Measurements from ENCODE around the gene NAA10.
"Not testable (repeated sequence)": the region's sequence is repeated elsewhere in the genome, so short reads cannot be mapped to it uniquely, and the experiment has no call there.

The NAA10 gene

GRCh38 chrX:153934762-153935325 lies at the start of gene NAA10:
Gene NAA10 (minus strand): TSS chrX:153935037. CDS start chrX:153934904, 133 bp downstream.
- no peaks in the 10 kb centered on the region for H3K9me3 ChIP-seq (ENCODE audit: control insufficient read depth, low read length)
- peaks cover 5% of the 10 kb centered on the region for H3K4me1 ChIP-seq (ENCODE audit: control insufficient read depth, insufficient read depth, low read length)
- peak within 1 kb of the TSS; percentile 34 for H3K9ac ChIP-seq (ENCODE audit: low read length)
- no peaks in the 10 kb centered on the region for H3K27me3 ChIP-seq (ENCODE audit: control insufficient read depth, insufficient read depth, low read length)
- H3K36me3 ChIP-seq (ENCODE audit: control insufficient read depth, insufficient read depth, low read length) = no peaks in the 10 kb centered on the region
- peak within 1 kb of the TSS; percentile 2 for H3K4me3 ChIP-seq (ENCODE audit: low read length)

GRCh38 chrX:153983321-153983801 lies 48.5 kb upstream of the NAA10 start:
- H3K36me3 ChIP-seq (ENCODE audit: control insufficient read depth, insufficient read depth, low read length) = no peaks in the 10 kb centered on the region
- peaks cover 15% of the 10 kb centered on the region for H3K4me1 ChIP-seq (ENCODE audit: control insufficient read depth, insufficient read depth, low read length)
- H3K27me3 ChIP-seq (ENCODE audit: control insufficient read depth, insufficient read depth, low read length) = no peaks in the 10 kb centered on the region
- H3K9ac ChIP-seq (ENCODE audit: low read length) = no peak overlapping the region
- H3K9me3 ChIP-seq (ENCODE audit: control insufficient read depth, low read length) = no peaks in the 10 kb centered on the region
- H3K4me3 ChIP-seq (ENCODE audit: low read length) = no peak overlapping the region

- Histone ChIP-seq H3K9me3 (ENCODE audit: control insufficient read depth, low read length) (no peaks in the 10 kb centered on the region), H3K27me3 (ENCODE audit: control insufficient read depth, insufficient read depth, low read length) (no peaks in the 10 kb centered on the region), H3K36me3 (ENCODE audit: control insufficient read depth, insufficient read depth, low read length) (no peaks in the 10 kb centered on the region), H3K4me3 (ENCODE audit: low read length) (no peak overlapping the region), H3K9ac (ENCODE audit: low read length) (no peak overlapping the region), H3K4me1 (ENCODE audit: control insufficient read depth, insufficient read depth, low read length) (peaks cover 15% of the 10 kb centered on the region)
Observed at GRCh38 chrX:153981771-153982533, 47.1 kb upstream of the NAA10 start.

- Histone ChIP-seq H3K4me1 (ENCODE audit: control insufficient read depth, insufficient read depth, low read length) (peaks cover 15% of the 10 kb centered on the region), H3K9me3 (ENCODE audit: control insufficient read depth, low read length) (no peaks in the 10 kb centered on the region), H3K4me3 (ENCODE audit: low read length) (no peak overlapping the region), H3K9ac (ENCODE audit: low read length) (no peak overlapping the region), H3K27me3 (ENCODE audit: control insufficient read depth, insufficient read depth, low read length) (no peaks in the 10 kb centered on the region), H3K36me3 (ENCODE audit: control insufficient read depth, insufficient read depth, low read length) (no peaks in the 10 kb centered on the region)
Observed at GRCh38 chrX:153981231-153981630, 46.4 kb upstream of the NAA10 start.

- not testable (repeated sequence) for H3K36me3 ChIP-seq (ENCODE audit: control insufficient read depth, insufficient read depth, low read length); H3K27me3 ChIP-seq (ENCODE audit: control insufficient read depth, insufficient read depth, low read length); H3K9me3 ChIP-seq (ENCODE audit: control insufficient read depth, low read length); H3K4me3 ChIP-seq (ENCODE audit: low read length); H3K9ac ChIP-seq (ENCODE audit: low read length)
- peaks cover 14% of the 10 kb centered on the region for H3K4me1 ChIP-seq (ENCODE audit: control insufficient read depth, insufficient read depth, low read length)
Observed at GRCh38 chrX:153980394-153980793, 45.6 kb upstream of the NAA10 start.

GRCh38 chrX:153974726-153975286 lies 40.0 kb upstream of the NAA10 start:
- no peak overlapping the region for H3K9ac ChIP-seq (ENCODE audit: low read length)
- H3K36me3 ChIP-seq (ENCODE audit: control insufficient read depth, insufficient read depth, low read length) = no peaks in the 10 kb centered on the region
- H3K4me3 ChIP-seq (ENCODE audit: low read length) = no peak overlapping the region

GRCh38 chrX:153974003-153974725 lies 39.3 kb upstream of the NAA10 start:
- Histone ChIP-seq H3K9me3 (ENCODE audit: control insufficient read depth, low read length) (no peaks in the 10 kb centered on the region), H3K4me1 (ENCODE audit: control insufficient read depth, insufficient read depth, low read length) (peaks cover 22% of the 10 kb centered on the region), H3K9ac (ENCODE audit: low read length) (peak overlapping the region; percentile 76), H3K27me3 (ENCODE audit: control insufficient read depth, insufficient read depth, low read length) (no peaks in the 10 kb centered on the region), H3K36me3 (ENCODE audit: control insufficient read depth, insufficient read depth, low read length) (no peaks in the 10 kb centered on the region), H3K4me3 (ENCODE audit: low read length) (no peak overlapping the region)

More at GRCh38 chrX:153974726-153975286, 40.0 kb upstream of the NAA10 start:
- no peaks in the 10 kb centered on the region for H3K27me3 ChIP-seq (ENCODE audit: control insufficient read depth, insufficient read depth, low read length)
- H3K4me1 ChIP-seq (ENCODE audit: control insufficient read depth, insufficient read depth, low read length) = peaks cover 17% of the 10 kb centered on the region
- no peaks in the 10 kb centered on the region for H3K9me3 ChIP-seq (ENCODE audit: control insufficient read depth, low read length)

- Histone ChIP-seq H3K4me3 (ENCODE audit: low read length) (peak overlapping the region; percentile 25), H3K9ac (ENCODE audit: low read length) (peak overlapping the region; percentile 76), H3K4me1 (ENCODE audit: control insufficient read depth, insufficient read depth, low read length) (peaks cover 29% of the 10 kb centered on the region), H3K36me3 (ENCODE audit: control insufficient read depth, insufficient read depth, low read length) (no peaks in the 10 kb centered on the region), H3K27me3 (ENCODE audit: control insufficient read depth, insufficient read depth, low read length) (no peaks in the 10 kb centered on the region), H3K9me3 (ENCODE audit: control insufficient read depth, low read length) (no peaks in the 10 kb centered on the region)
Observed at GRCh38 chrX:153973127-153974002, 38.5 kb upstream of the NAA10 start.

GRCh38 chrX:153972368-153973126 lies 37.7 kb upstream of the NAA10 start, which contains the start of gene TMEM187:
Gene TMEM187 (plus strand): TSS chrX:153972754. CDS start chrX:153982063, 9,309 bp downstream.
- Histone ChIP-seq H3K9me3 (ENCODE audit: control insufficient read depth, low read length) (no peaks in the 10 kb centered on the region), H3K9ac (ENCODE audit: low read length) (peak within 1 kb of the TSS; percentile 97), H3K4me1 (ENCODE audit: control insufficient read depth, insufficient read depth, low read length) (peaks cover 38% of the 10 kb centered on the region), H3K27me3 (ENCODE audit: control insufficient read depth, insufficient read depth, low read length) (no peaks in the 10 kb centered on the region), H3K36me3 (ENCODE audit: control insufficient read depth, insufficient read depth, low read length) (no peaks in the 10 kb centered on the region), H3K4me3 (ENCODE audit: low read length) (peak within 1 kb of the TSS; percentile 87)

GRCh38 chrX:153971450-153972367 lies 36.9 kb upstream of the NAA10 start, which contains the start of gene HCFC1:
Gene HCFC1 (minus strand): TSS chrX:153971818. CDS start chrX:153970840, 978 bp downstream.
- peak within 1 kb of the TSS; percentile 97 for H3K9ac ChIP-seq (ENCODE audit: low read length)
- no peaks in the 10 kb centered on the region for H3K27me3 ChIP-seq (ENCODE audit: control insufficient read depth, insufficient read depth, low read length)
- peak within 1 kb of the TSS; percentile 87 for H3K4me3 ChIP-seq (ENCODE audit: low read length)
- H3K36me3 ChIP-seq (ENCODE audit: control insufficient read depth, insufficient read depth, low read length) = no peaks in the 10 kb centered on the region
- peaks cover 46% of the 10 kb centered on the region for H3K4me1 ChIP-seq (ENCODE audit: control insufficient read depth, insufficient read depth, low read length)
- H3K9me3 ChIP-seq (ENCODE audit: control insufficient read depth, low read length) = no peaks in the 10 kb centered on the region
